Measurements from ENCODE around the gene ZC3H6. TPM values are rescaled to one million over a fixed set of nuclear protein-coding genes. Genes with fewer than 3 reads are reported as not detected.

ZC3H6 gene
- total RNA-seq, 1 donor from 2014 or later = 14.0 TPM

GRCh38 chr2:112321375-112322320, 46.3 kb downstream of the ZC3H6 start:
- Mint-ChIP-seq H3K4me3 (ENCODE audit: unreplicated experiment) (no peak overlapping the region), H3K27ac (ENCODE audit: unreplicated experiment) (no peak overlapping the region), H3K4me1 (ENCODE audit: low read depth, unreplicated experiment) (no peaks in the 10 kb centered on the region), H3K27me3 (ENCODE audit: unreplicated experiment) (no peaks in the 10 kb centered on the region), H3K36me3 (ENCODE audit: unreplicated experiment) (peaks cover under 1% of the 10 kb centered on the region), H3K9me3 (ENCODE audit: unreplicated experiment) (no peaks in the 10 kb centered on the region)
- TF ChIP-seq CTCF (IDR thresholded peaks at IDR 0.05; ENCODE audit: partially characterized antibody, unreplicated experiment) = no peak
- no peak for DNase-seq

DNA sequence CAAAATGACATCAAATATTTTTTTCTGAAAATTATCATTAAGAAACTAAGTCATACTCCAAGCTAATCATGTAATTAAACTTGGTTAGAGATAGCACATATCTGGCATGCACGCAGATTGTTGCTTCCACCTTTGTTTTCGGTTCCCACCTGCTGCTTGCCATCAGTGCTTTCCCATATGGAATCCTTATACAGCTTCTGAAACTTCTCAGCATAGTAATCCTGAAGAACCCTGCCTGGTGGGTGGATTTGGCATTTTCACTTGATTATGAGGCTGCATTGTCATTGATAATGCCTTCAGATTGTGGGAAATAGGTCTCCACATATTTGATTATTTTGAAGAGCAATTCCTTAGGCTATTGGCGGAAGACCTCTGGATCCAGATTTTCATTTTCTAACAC, 47.5 kb downstream of the ZC3H6 start:
- H3K4me1 Mint-ChIP-seq (ENCODE audit: low read depth, unreplicated experiment) = no peaks in the 10 kb centered on the region

DNA sequence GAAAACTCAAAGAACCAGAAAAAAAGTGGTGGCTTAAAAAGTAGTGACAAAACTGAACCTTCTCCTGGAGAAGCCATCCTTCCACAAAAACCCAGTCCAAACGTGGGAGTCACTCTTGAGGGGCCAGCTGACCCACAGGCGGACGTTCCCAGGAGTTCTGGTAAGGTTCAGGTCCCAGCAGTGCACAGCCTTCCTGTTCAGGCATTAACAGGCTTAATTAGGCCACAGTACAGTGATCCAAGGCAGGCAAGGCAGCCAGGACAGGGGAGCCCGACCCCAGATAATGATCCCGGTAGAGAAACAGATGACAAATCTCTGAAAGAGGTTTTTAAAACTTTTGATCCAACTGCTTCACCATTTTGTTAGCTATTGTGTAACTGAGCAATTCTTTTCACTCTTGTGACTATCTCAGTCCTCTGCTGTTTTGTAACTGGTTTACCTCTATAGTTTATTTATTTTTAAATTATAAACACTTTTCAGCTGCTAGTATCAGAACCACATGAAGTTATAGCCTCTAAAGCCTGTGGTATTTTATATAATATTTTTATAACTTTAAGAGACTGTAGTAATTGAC, 56.8 kb downstream of the ZC3H6 start:
- no peak for DNase-seq
- TF ChIP-seq CTCF (IDR thresholded peaks at IDR 0.05; ENCODE audit: partially characterized antibody, unreplicated experiment) = no peak
- peaks cover 5% of the 10 kb centered on the region for H3K36me3 Mint-ChIP-seq (ENCODE audit: unreplicated experiment)
- no peak overlapping the region for H3K27ac Mint-ChIP-seq (ENCODE audit: unreplicated experiment)
- H3K9me3 Mint-ChIP-seq (ENCODE audit: unreplicated experiment) = no peaks in the 10 kb centered on the region
- H3K4me1 Mint-ChIP-seq (ENCODE audit: low read depth, unreplicated experiment) = no peaks in the 10 kb centered on the region
- H3K27me3 Mint-ChIP-seq (ENCODE audit: unreplicated experiment) = no peaks in the 10 kb centered on the region
- no peak overlapping the region for H3K4me3 Mint-ChIP-seq (ENCODE audit: unreplicated experiment)

More for the DNA sequence above, 47.5 kb downstream of the ZC3H6 start:
- TF ChIP-seq CTCF (IDR thresholded peaks at IDR 0.05; ENCODE audit: partially characterized antibody, unreplicated experiment) = no peak
- H3K27me3 Mint-ChIP-seq (ENCODE audit: unreplicated experiment) = no peaks in the 10 kb centered on the region
- DNase-seq = no peak
- peaks cover 11% of the 10 kb centered on the region for H3K36me3 Mint-ChIP-seq (ENCODE audit: unreplicated experiment)
- H3K4me3 Mint-ChIP-seq (ENCODE audit: unreplicated experiment) = no peak overlapping the region
- no peak overlapping the region for H3K27ac Mint-ChIP-seq (ENCODE audit: unreplicated experiment)
- no peaks in the 10 kb centered on the region for H3K9me3 Mint-ChIP-seq (ENCODE audit: unreplicated experiment)

DNA sequence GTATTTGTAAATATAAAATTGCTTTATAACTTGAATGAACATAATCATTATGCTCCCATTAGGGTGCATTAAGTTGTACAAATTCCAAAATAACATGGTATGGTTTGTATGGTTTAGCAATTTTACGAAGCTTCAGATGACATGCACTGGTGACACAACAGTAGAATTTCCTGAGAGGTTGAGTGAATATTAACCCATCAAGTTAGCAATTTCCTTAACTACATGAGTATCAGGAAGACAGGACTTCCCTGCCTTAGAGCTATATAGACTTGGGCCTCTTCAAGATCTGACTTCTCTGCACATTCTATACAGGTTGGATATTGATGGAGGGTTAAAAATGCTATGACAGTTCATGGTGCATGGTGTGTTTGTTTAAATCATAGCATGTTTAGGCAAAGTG, 60.2 kb downstream of the ZC3H6 start:
- Mint-ChIP-seq H3K27me3 (ENCODE audit: unreplicated experiment) (no peaks in the 10 kb centered on the region), H3K36me3 (ENCODE audit: unreplicated experiment) (no peaks in the 10 kb centered on the region), H3K9me3 (ENCODE audit: unreplicated experiment) (no peaks in the 10 kb centered on the region), H3K4me3 (ENCODE audit: unreplicated experiment) (no peak overlapping the region), H3K4me1 (ENCODE audit: low read depth, unreplicated experiment) (no peaks in the 10 kb centered on the region), H3K27ac (ENCODE audit: unreplicated experiment) (no peak overlapping the region)
- no peak for TF ChIP-seq CTCF (IDR thresholded peaks at IDR 0.05; ENCODE audit: partially characterized antibody, unreplicated experiment)
- DNase-seq = no peak

DNA sequence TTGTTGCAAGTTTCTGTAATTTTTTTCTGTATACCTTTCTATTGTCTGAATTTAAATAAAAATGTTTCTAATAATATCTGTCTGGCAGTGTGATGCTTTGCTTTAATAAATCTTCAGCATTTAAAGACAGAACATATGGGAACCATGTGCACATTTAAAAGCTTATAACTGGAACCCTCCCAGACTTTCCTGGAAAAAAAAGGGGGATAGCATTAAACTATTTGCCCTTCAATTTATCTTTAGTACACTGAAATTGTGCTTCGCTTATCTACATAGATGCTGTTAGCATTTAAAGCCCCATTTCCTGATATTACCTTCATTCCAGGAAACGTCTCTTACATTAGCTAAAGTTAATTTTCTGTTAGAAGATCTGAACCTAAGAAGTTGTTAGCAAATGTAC, 64.6 kb downstream of the ZC3H6 start:
- H3K9me3 Mint-ChIP-seq (ENCODE audit: unreplicated experiment) = no peaks in the 10 kb centered on the region
- no peaks in the 10 kb centered on the region for H3K36me3 Mint-ChIP-seq (ENCODE audit: unreplicated experiment)
- H3K27me3 Mint-ChIP-seq (ENCODE audit: unreplicated experiment) = peaks cover under 1% of the 10 kb centered on the region
- no peak for DNase-seq
- no peak overlapping the region for H3K4me3 Mint-ChIP-seq (ENCODE audit: unreplicated experiment)
- no peak overlapping the region for H3K27ac Mint-ChIP-seq (ENCODE audit: unreplicated experiment)
- TF ChIP-seq CTCF (IDR thresholded peaks at IDR 0.05; ENCODE audit: partially characterized antibody, unreplicated experiment) = no peak
- H3K4me1 Mint-ChIP-seq (ENCODE audit: low read depth, unreplicated experiment) = no peaks in the 10 kb centered on the region

All from glutamatergic neuron (in vitro differentiated cells).